Gastrocnemius medialis (tissue), 4 donors: ENCODE results near the gene SHPK. TPM values are rescaled to one million over a fixed set of nuclear protein-coding genes. Genes with fewer than 3 reads are reported as not detected.

ENCODE experiments used
- ATAC-seq, 2 donors: fragments of 150-250 bp; one replicate each; pipeline ENCODE4 v1.9.1; 2016
- DNase-seq, 2 donors: peaks; one replicate each; pipeline ENCODE4 v3.0.0-alpha.2; 2019
- H3K27ac ChIP-seq, 4 donors: fragments of 200-600 bp; sonication (generic); 1 replicate in 1 of 4; 2 replicates in 3 of 4; pipeline ENCODE4 v1.5.1; 2016 to 2018; ENCODE audit warnings: mild to moderate bottlenecking in 2 of 4, moderate library complexity in 1 of 4
- H3K27me3 ChIP-seq, 3 donors: fragments of 200-600 bp; sonication (generic) in 2 of 3; 1 replicate in 1 of 3; 2 replicates in 2 of 3; pipeline versions ENCODE4 v1.5.1 to v1.6.0; 2016 to 2019; ENCODE audit warnings: mild to moderate bottlenecking in 1 of 3, moderate library complexity in 1 of 3
- H3K36me3 ChIP-seq, 2 donors: fragments of 200-600 bp; sonication (generic) in 1 of 2; one replicate each; pipeline ENCODE4 v1.5.1; 2017 to 2018
- H3K4me1 ChIP-seq, 2 donors: fragments of 200-600 bp; sonication (generic) in 1 of 2; one replicate each; pipeline ENCODE4 v1.5.1; 2016 to 2017; ENCODE audit warnings: mild to moderate bottlenecking in 2 of 2
- H3K4me3 ChIP-seq, 4 donors: fragments of 200-600 bp; sonication (generic) in 3 of 4; 1 replicate in 1 of 4; 2 replicates in 3 of 4; pipeline ENCODE4 v1.5.1; 2016 to 2019; ENCODE audit warnings: mild to moderate bottlenecking in 2 of 4
- H3K9me3 ChIP-seq, 3 donors: fragments of 200-600 bp; sonication (generic) in 2 of 3; 1 replicate in 1 of 3; 2 replicates in 2 of 3; pipeline ENCODE4 v1.5.1; 2016 to 2019
- CTCF ChIP-seq, 5 experiments: fragments of 450-650 bp in 3 of 5; fragments of 200-600 bp in 2 of 5; sonication (generic) in 2 of 5; IDR thresholded peaks in 4 of 5; conservative IDR thresholded peaks in 1 of 5; 1 replicate in 4 of 5; 2 replicates in 1 of 5; pipeline ENCODE4 v1.5.1; 2016 to 2019; ENCODE audit warnings: antibody characterized with exemption in 5 of 5, mild to moderate bottlenecking in 3 of 5, moderate library complexity in 3 of 5
- POLR2A ChIP-seq, 2 donors: fragments of 450-650 bp; IDR thresholded peaks; one replicate each; pipeline ENCODE4 v1.6.1; 2017; ENCODE audit warnings: antibody characterized with exemption in 2 of 2, mild to moderate bottlenecking in 2 of 2, moderate library complexity in 2 of 2
- in situ Hi-C, 4 donors: fragments of 200-750 bp; cut with MboI; loops; one replicate each; pipeline versions ENCODE4 v1.15.0 to v1.8.0; 2017; ENCODE audit warnings: low sequenced_read_pairs in 4 of 4
- intact Hi-C: fragments of 100-400 bp; cut with DNase I; formaldehyde crosslinking; loops from one replicate; pipeline ENCODE4 v1.15.1; 2023; ENCODE audit warnings: low total_unique reads
- total RNA-seq, 4 donors: library from RNA; depleted of rRNA; stranded (reverse); fragments of >200 nt; gene quantifications; one replicate each; pipeline versions ENCODE4 v1.1.0 to v1.2.3, GENCODE V29; 2016

The SHPK gene, protein sequence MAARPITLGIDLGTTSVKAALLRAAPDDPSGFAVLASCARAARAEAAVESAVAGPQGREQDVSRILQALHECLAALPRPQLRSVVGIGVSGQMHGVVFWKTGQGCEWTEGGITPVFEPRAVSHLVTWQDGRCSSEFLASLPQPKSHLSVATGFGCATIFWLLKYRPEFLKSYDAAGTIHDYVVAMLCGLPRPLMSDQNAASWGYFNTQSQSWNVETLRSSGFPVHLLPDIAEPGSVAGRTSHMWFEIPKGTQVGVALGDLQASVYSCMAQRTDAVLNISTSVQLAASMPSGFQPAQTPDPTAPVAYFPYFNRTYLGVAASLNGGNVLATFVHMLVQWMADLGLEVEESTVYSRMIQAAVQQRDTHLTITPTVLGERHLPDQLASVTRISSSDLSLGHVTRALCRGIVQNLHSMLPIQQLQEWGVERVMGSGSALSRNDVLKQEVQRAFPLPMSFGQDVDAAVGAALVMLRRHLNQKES
- 1 to 10 TPM; 4.1 to 4.7 (median 4.4) TPM for total RNA-seq

- peaks cover 40 to 45% of the 10 kb centered on the region in 2 donors for H3K4me1 ChIP-seq
- in situ Hi-C loops, result no loop called here
- ATAC-seq, result peak; percentile 89
- intact Hi-C loops, result loop anchor here (1.0 to 10.0 kb wide), 4 partner anchors 32 to 1848 kb away; partner anchors contain the start of genes DERL2, EMC6, MIS12 and TAX1BP3
- H3K4me3 ChIP-seq, result peak within 1 kb of the TSS; percentile 82 to 100 (median 90)
- peak within 1 kb of the TSS; percentile 90 to 99 (median 96) for H3K27ac ChIP-seq
- no peaks in the 10 kb centered on the region for H3K36me3 ChIP-seq
- DNase-seq, result peak; percentile 96 to 97
- no peaks in the 10 kb centered on the region for H3K9me3 ChIP-seq
- TF ChIP-seq CTCF (IDR thresholded peaks at IDR 0.05 in 4 of 5, conservative IDR thresholded peaks at IDR 0.05 in 1 of 5) (peak in 1 of 5 experiments; percentile 17), POLR2A (IDR thresholded peaks at IDR 0.05) (peak; percentile 79 to 81)
- no peaks in the 10 kb centered on the region for H3K27me3 ChIP-seq
Observed at GRCh38 chr17:3636154-3636907, at the start of gene SHPK, which contains the start of gene CTNS. Gene SHPK (minus strand): TSS chr17:3636250. CDS start chr17:3636219, 31 bp downstream. Gene CTNS (plus strand): TSS chr17:3636760. CDS start chr17:3640207, 3,447 bp downstream.

GRCh38 chr17:3685174-3685573, 49.1 kb upstream of the SHPK start:
- TF ChIP-seq POLR2A (IDR thresholded peaks at IDR 0.05) (no peak), CTCF (IDR thresholded peaks at IDR 0.05 in 4 of 5, conservative IDR thresholded peaks at IDR 0.05 in 1 of 5) (no peak)
- ATAC-seq (no peak), DNase-seq (no peak)
- H3K27me3 ChIP-seq, result no peaks in the 10 kb centered on the region
- in situ Hi-C loops, result no loop called here
- no peak overlapping the region for H3K4me3 ChIP-seq
- H3K4me1 ChIP-seq, result no peaks in the 10 kb centered on the region
- intact Hi-C loops, result no loop called here
- no peaks in the 10 kb centered on the region for H3K9me3 ChIP-seq
- peaks cover 0 to 18% of the 10 kb centered on the region in 2 donors for H3K36me3 ChIP-seq
- no peak overlapping the region for H3K27ac ChIP-seq

GRCh38 chr17:3683054-3683511, 47.0 kb upstream of the SHPK start:
- H3K27me3 ChIP-seq, result no peaks in the 10 kb centered on the region
- DNase-seq, result no peak
- in situ Hi-C loops, result no loop called here

More at GRCh38 chr17:3683054-3683511, 47.0 kb upstream of the SHPK start:
- H3K4me3 ChIP-seq, result no peak overlapping the region
- intact Hi-C loops, result loop anchor here (5.0 kb wide), 2 partner anchors 39 to 144 kb away; partner anchors contain the start of gene HASPIN
- peak; percentile 62 to 76 for ATAC-seq
- peaks cover 0 to 10% of the 10 kb centered on the region in 2 donors for H3K36me3 ChIP-seq
- no peaks in the 10 kb centered on the region for H3K4me1 ChIP-seq
- H3K9me3 ChIP-seq, result no peaks in the 10 kb centered on the region
- peak; percentile 82 to 90 (median 86) for TF ChIP-seq CTCF (IDR thresholded peaks at IDR 0.05 in 4 of 5, conservative IDR thresholded peaks at IDR 0.05 in 1 of 5)
- TF ChIP-seq POLR2A (IDR thresholded peaks at IDR 0.05), result no peak
- H3K27ac ChIP-seq, result no peak overlapping the region
